ENCODE data around the gene EIF4EBP2.

EIF4EBP2 gene

GRCh38 chr10:70448236-70448635, 44.3 kb downstream of the EIF4EBP2 start:
- no peak overlapping the region for H3K4me3 ChIP-seq (ENCODE audit: low read depth, low read length)
- DNase-seq (ENCODE audit: low read depth) = no peak
- TF ChIP-seq CTCF (IDR thresholded peaks at IDR 0.05; ENCODE audit: insufficient read depth, low read depth, low read length, missing control alignments) = no peak

- no peak overlapping the region for H3K4me3 ChIP-seq (ENCODE audit: low read depth, low read length)
- no peak for TF ChIP-seq CTCF (IDR thresholded peaks at IDR 0.05; ENCODE audit: insufficient read depth, low read depth, low read length, missing control alignments)
- DNase-seq (ENCODE audit: low read depth) = no peak
Observed at GRCh38 chr10:70455213-70455630, 51.3 kb downstream of the EIF4EBP2 start.

- H3K4me3 ChIP-seq (ENCODE audit: low read depth, low read length) = no peak overlapping the region
- DNase-seq (ENCODE audit: low read depth) = no peak
- no peak for TF ChIP-seq CTCF (IDR thresholded peaks at IDR 0.05; ENCODE audit: insufficient read depth, low read depth, low read length, missing control alignments)
Observed at GRCh38 chr10:70456164-70456563, 52.2 kb downstream of the EIF4EBP2 start.

GRCh38 chr10:70457759-70458305, 53.9 kb downstream of the EIF4EBP2 start:
- no peak for DNase-seq (ENCODE audit: low read depth)
- H3K4me3 ChIP-seq (ENCODE audit: low read depth, low read length) = no peak overlapping the region
- TF ChIP-seq CTCF (IDR thresholded peaks at IDR 0.05; ENCODE audit: insufficient read depth, low read depth, low read length, missing control alignments) = no peak

GRCh38 chr10:70458329-70459060, 54.5 kb downstream of the EIF4EBP2 start:
- H3K4me3 ChIP-seq (ENCODE audit: low read depth, low read length) = no peak overlapping the region
- TF ChIP-seq CTCF (IDR thresholded peaks at IDR 0.05; ENCODE audit: insufficient read depth, low read depth, low read length, missing control alignments) = no peak
- no peak for DNase-seq (ENCODE audit: low read depth)

GRCh38 chr10:70459061-70459773, 55.3 kb downstream of the EIF4EBP2 start:
- no peak for DNase-seq (ENCODE audit: low read depth)
- TF ChIP-seq CTCF (IDR thresholded peaks at IDR 0.05; ENCODE audit: insufficient read depth, low read depth, low read length, missing control alignments) = no peak
- no peak overlapping the region for H3K4me3 ChIP-seq (ENCODE audit: low read depth, low read length)

Data from GM12865 (cell line).